ENCODE measurements around the gene TAF10. TPM values are rescaled to one million over a fixed set of nuclear protein-coding genes. Genes with fewer than 3 reads are reported as not detected.

Gene TAF10
- total RNA-seq (100 to 1,000 TPM; 116 to 135 (median 128) TPM), polyA plus RNA-seq (100 to 1,000 TPM; 210 to 247 TPM), total RNA-seq (27.6 reads per million, percentile 58 among the genes with 10 or more reads in this experiment)

GRCh38 chr11:6612213-6613041 lies at the start of gene TAF10:
TSS of gene TAF10 (minus strand) at chr11:6612216. CDS start at chr11:6612189, 27 bp downstream.
- ChIA-PET POLR2A (interaction anchor here (0.7 to 10.3 kb wide), 36 partner anchors 9 to 214 kb away, joined by 3 to 170 read pairs (median 6); partner anchors contain the start of genes ARFIP2, ILK, MRPL17 and RRP8), CTCF (interaction anchor here (0.6 to 3.9 kb wide), 13 partner anchors 8 to 125 kb away, joined by 3 to 19 read pairs (median 4); partner anchors contain the start of gene MRPL17)
- peak within 1 kb of the TSS; percentile 91 for H3K27ac ChIP-seq (ENCODE audit: low read depth, low read length)
- ATAC-seq (peak; percentile 94), DNase-seq (peak; percentile 89 to 97 (median 95))
- peaks cover 7 to 59% (median 17%) of the 10 kb centered on the region in 3 experiments for H3K36me3 ChIP-seq (ENCODE audit: control insufficient read depth in 2 of 3, insufficient read depth in 3 of 3, low read length in 3 of 3)
- H3K36me3 Mint-ChIP-seq: peaks cover 7 to 54% (median 17%) of the 10 kb centered on the region in 5 donors
- intact Hi-C loops (cut with micrococcal nuclease): loop anchor here (1.0 to 10.0 kb wide), 11 partner anchors 8 to 902 kb away; partner anchors contain the start of genes ARFIP2 (in 2 of the 2), FHIP1B (in 2 of the 2), MRPL17 (in 2 of the 2) and TIMM10B (in 2 of the 2)
- H3K27me3 ChIP-seq (ENCODE audit: control insufficient read depth in 2 of 2, insufficient read depth in 2 of 2, low read length in 2 of 2): no peaks in the 10 kb centered on the region
- peak within 1 kb of the TSS; percentile 83 for H3K4me3 ChIP-seq (ENCODE audit: low read length)
- peaks cover 25% of the 10 kb centered on the region in 2 donors for H3K4me1 ChIP-seq (ENCODE audit: control insufficient read depth in 2 of 2, insufficient read depth in 2 of 2, low read length in 2 of 2)
- peaks cover 9 to 46% (median 33%) of the 10 kb centered on the region in 7 donors for H3K4me1 Mint-ChIP-seq
- H3K27me3 Mint-ChIP-seq: no peaks in the 10 kb centered on the region
- H3K9me3 ChIP-seq (ENCODE audit: control insufficient read depth in 2 of 3, low read length in 3 of 3): no peaks in the 10 kb centered on the region
- peak within 1 kb of the TSS in 6 of 10 donors; percentile 84 to 94 (median 92) for H3K4me3 Mint-ChIP-seq
- H3K27ac Mint-ChIP-seq: peak within 1 kb of the TSS in 5 of 9 donors; percentile 90 to 98 (median 96)
- H3K9me3 Mint-ChIP-seq: no peaks in the 10 kb centered on the region

DNA sequence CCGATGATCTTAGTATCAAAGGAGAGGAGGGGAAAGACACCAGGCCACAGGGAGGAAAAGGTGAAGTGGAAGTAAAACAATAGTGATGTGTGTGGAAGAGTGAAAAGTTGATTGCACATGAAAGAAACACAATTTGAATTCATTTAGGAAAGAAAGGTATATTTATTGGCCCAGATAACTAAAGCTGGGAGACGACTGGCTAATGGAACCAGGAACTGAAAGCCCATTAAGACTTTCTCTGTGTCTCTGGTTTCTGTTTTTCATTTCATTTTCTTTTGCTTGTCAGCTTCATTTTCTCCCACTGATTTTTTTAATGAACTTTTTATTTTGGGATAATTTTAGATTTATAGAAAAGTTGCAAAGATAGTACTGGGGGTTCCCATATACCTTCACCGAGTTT lies 48.7 kb upstream of the TAF10 start:
- POLR2A ChIA-PET: interaction anchor here (1.1 to 1.5 kb wide), 2 partner anchors 14 to 49 kb away, joined by 3 to 5 read pairs; partner anchors contain the start of gene TAF10
- H3K9me3 ChIP-seq (ENCODE audit: control insufficient read depth in 2 of 3, low read length in 3 of 3): no peaks in the 10 kb centered on the region
- no peak overlapping the region for H3K4me3 ChIP-seq (ENCODE audit: low read length)
- Mint-ChIP-seq H3K27ac (no peak overlapping the region), H3K9me3 (no peaks in the 10 kb centered on the region), H3K4me1 (peaks cover 6 to 26% (median 19%) of the 10 kb centered on the region in 7 donors), H3K4me3 (no peak overlapping the region), H3K36me3 (peaks cover 0 to 3% (median 0%) of the 10 kb centered on the region in 5 donors), H3K27me3 (peaks cover 0 to 28% (median 0%) of the 10 kb centered on the region in 5 donors)
- DNase-seq: no peak
- no peaks in the 10 kb centered on the region for H3K36me3 ChIP-seq (ENCODE audit: control insufficient read depth in 2 of 3, insufficient read depth in 3 of 3, low read length in 3 of 3)
- intact Hi-C loops (cut with micrococcal nuclease): no loop called here
- CTCF ChIA-PET: no interaction called here
- H3K4me1 ChIP-seq (ENCODE audit: control insufficient read depth in 2 of 2, insufficient read depth in 2 of 2, low read length in 2 of 2): peaks cover 0 to 5% of the 10 kb centered on the region in 2 donors
- no peaks in the 10 kb centered on the region for H3K27me3 ChIP-seq (ENCODE audit: control insufficient read depth in 2 of 2, insufficient read depth in 2 of 2, low read length in 2 of 2)
- ATAC-seq: no peak
- no peak overlapping the region for H3K27ac ChIP-seq (ENCODE audit: low read depth, low read length)

DNA sequence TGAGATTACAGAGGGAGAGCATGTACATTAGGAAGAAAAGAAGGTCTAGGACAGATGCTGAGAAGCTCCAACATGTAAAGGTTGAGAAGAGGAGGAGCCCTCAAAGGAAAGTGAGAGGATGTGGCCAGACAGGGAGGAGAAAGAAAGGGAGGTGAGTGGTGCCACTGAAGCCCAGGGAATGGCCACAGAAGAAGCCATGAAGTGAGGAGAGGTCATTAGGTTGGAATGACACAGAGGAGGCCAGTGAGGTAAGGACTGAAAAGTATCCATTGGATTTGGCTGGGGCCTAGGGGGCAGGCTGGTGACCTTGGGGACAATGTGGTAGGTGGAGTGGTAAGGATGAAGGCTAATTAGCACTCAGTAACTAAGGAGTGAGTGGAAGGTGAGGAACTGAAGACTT lies 46.6 kb upstream of the TAF10 start:
- Histone ChIP-seq H3K4me3 (ENCODE audit: low read length) (no peak overlapping the region), H3K36me3 (ENCODE audit: control insufficient read depth in 2 of 3, insufficient read depth in 3 of 3, low read length in 3 of 3) (no peaks in the 10 kb centered on the region), H3K9me3 (ENCODE audit: control insufficient read depth in 2 of 3, low read length in 3 of 3) (no peaks in the 10 kb centered on the region), H3K4me1 (ENCODE audit: control insufficient read depth in 2 of 2, insufficient read depth in 2 of 2, low read length in 2 of 2) (peaks cover 0 to 19% of the 10 kb centered on the region in 2 donors), H3K27me3 (ENCODE audit: control insufficient read depth in 2 of 2, insufficient read depth in 2 of 2, low read length in 2 of 2) (no peaks in the 10 kb centered on the region), H3K27ac (ENCODE audit: low read depth, low read length) (no peak overlapping the region)
- Mint-ChIP-seq H3K36me3 (peaks cover 0 to 3% (median 0%) of the 10 kb centered on the region in 5 donors), H3K4me1 (peaks cover 6 to 18% (median 14%) of the 10 kb centered on the region in 7 donors), H3K27me3 (peaks cover 0 to 25% (median 0%) of the 10 kb centered on the region in 5 donors), H3K9me3 (no peaks in the 10 kb centered on the region), H3K4me3 (no peak overlapping the region), H3K27ac (no peak overlapping the region)
- ATAC-seq (no peak), DNase-seq (no peak)
- ChIA-PET CTCF (interaction anchor here (0.6 to 1.0 kb wide), 4 partner anchors 10 to 79 kb away, joined by 3 read pairs; no protein-coding TSS in a partner anchor), POLR2A (interaction anchor here (1.3 to 2.3 kb wide), 3 partner anchors 9 to 16 kb away, joined by 3 to 7 read pairs (median 6); no protein-coding TSS in a partner anchor)
- intact Hi-C loops (cut with micrococcal nuclease): no loop called here

- peaks cover 0 to 3% (median 0%) of the 10 kb centered on the region in 5 donors for H3K36me3 Mint-ChIP-seq
- POLR2A ChIA-PET: interaction anchor here (0.7 to 2.4 kb wide), 9 partner anchors 10 to 216 kb away, joined by 3 to 10 read pairs (median 4); partner anchors contain the start of genes TAF10 and TPP1
Observed at GRCh38 chr11:6657346-6657745, 45.3 kb upstream of the TAF10 start.

DNA sequence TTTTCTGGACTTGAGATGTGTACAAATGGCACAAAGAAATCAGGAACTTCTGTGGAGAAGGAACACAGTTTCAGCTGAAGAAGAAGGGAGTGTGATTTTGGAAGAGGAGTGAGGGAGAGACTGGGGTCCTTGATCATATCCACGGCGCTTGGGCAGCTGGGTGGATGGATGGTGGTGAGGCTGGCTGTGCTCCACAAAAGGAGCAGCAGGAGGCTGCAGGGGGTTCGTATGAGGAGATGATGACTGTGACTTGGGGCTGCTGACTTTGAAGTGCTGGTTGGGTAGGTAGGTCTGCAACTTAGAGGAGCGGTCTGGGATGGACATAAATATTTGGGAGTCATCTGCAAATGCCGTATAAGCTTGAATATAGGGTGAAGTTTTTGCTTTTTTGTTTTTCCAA lies 44.9 kb upstream of the TAF10 start:
- Histone ChIP-seq H3K36me3 (ENCODE audit: control insufficient read depth in 2 of 3, insufficient read depth in 3 of 3, low read length in 3 of 3) (no peaks in the 10 kb centered on the region), H3K4me1 (ENCODE audit: control insufficient read depth in 2 of 2, insufficient read depth in 2 of 2, low read length in 2 of 2) (peaks cover 0 to 26% of the 10 kb centered on the region in 2 donors), H3K9me3 (ENCODE audit: control insufficient read depth in 2 of 3, low read length in 3 of 3) (no peaks in the 10 kb centered on the region), H3K27me3 (ENCODE audit: control insufficient read depth in 2 of 2, insufficient read depth in 2 of 2, low read length in 2 of 2) (no peaks in the 10 kb centered on the region), H3K27ac (ENCODE audit: low read depth, low read length) (no peak overlapping the region), H3K4me3 (ENCODE audit: low read length) (no peak overlapping the region)
- Mint-ChIP-seq H3K27me3 (peaks cover 0 to 18% (median 0%) of the 10 kb centered on the region in 5 donors), H3K4me1 (peaks cover 5 to 11% (median 7%) of the 10 kb centered on the region in 7 donors), H3K4me3 (peak overlapping the region; percentile 65 to 89 (median 74)), H3K36me3 (peaks cover 0 to 3% (median 0%) of the 10 kb centered on the region in 5 donors), H3K9me3 (no peaks in the 10 kb centered on the region), H3K27ac (peak overlapping the region in 8 of 9 donors; percentile 45 to 81 (median 64))
- ChIA-PET POLR2A (interaction anchor here (0.7 to 2.4 kb wide), 10 partner anchors 8 to 216 kb away, joined by 3 to 10 read pairs (median 4); partner anchors contain the start of genes TAF10 and TPP1), CTCF (interaction anchor here (0.7 kb wide), 1 partner anchor 72 kb away, joined by 3 read pairs; no protein-coding TSS in a partner anchor)
- intact Hi-C loops (cut with micrococcal nuclease): loop anchor here in 1 of 2 donors (1.0 kb wide), 1 partner anchor 10 kb away; no protein-coding TSS in a partner anchor
- ATAC-seq (no peak), DNase-seq (no peak)

More at GRCh38 chr11:6657346-6657745, 45.3 kb upstream of the TAF10 start:
- no peaks in the 10 kb centered on the region for H3K36me3 ChIP-seq (ENCODE audit: control insufficient read depth in 2 of 3, insufficient read depth in 3 of 3, low read length in 3 of 3)
- H3K27ac Mint-ChIP-seq: peak overlapping the region in 8 of 9 donors; percentile 45 to 81 (median 64)
- DNase-seq (no peak), ATAC-seq (no peak)
- H3K4me1 ChIP-seq (ENCODE audit: control insufficient read depth in 2 of 2, insufficient read depth in 2 of 2, low read length in 2 of 2): peaks cover 0 to 26% of the 10 kb centered on the region in 2 donors
- CTCF ChIA-PET: interaction anchor here (0.7 to 1.1 kb wide), 2 partner anchors 53 to 72 kb away, joined by 3 to 4 read pairs; no protein-coding TSS in a partner anchor
- peak overlapping the region; percentile 6 to 89 (median 72) for H3K4me3 Mint-ChIP-seq
- no peaks in the 10 kb centered on the region for H3K9me3 ChIP-seq (ENCODE audit: control insufficient read depth in 2 of 3, low read length in 3 of 3)
- H3K27me3 ChIP-seq (ENCODE audit: control insufficient read depth in 2 of 2, insufficient read depth in 2 of 2, low read length in 2 of 2): no peaks in the 10 kb centered on the region
- H3K4me3 ChIP-seq (ENCODE audit: low read length): no peak overlapping the region
- H3K27me3 Mint-ChIP-seq: peaks cover 0 to 18% (median 0%) of the 10 kb centered on the region in 5 donors
- H3K4me1 Mint-ChIP-seq: peaks cover 5 to 11% (median 7%) of the 10 kb centered on the region in 7 donors
- H3K27ac ChIP-seq (ENCODE audit: low read depth, low read length): no peak overlapping the region
- H3K9me3 Mint-ChIP-seq: no peaks in the 10 kb centered on the region
- intact Hi-C loops (cut with micrococcal nuclease): loop anchor here in 1 of 2 donors (1.0 kb wide), 1 partner anchor 10 kb away; no protein-coding TSS in a partner anchor

- H3K36me3 ChIP-seq (ENCODE audit: control insufficient read depth in 2 of 3, insufficient read depth in 3 of 3, low read length in 3 of 3): no peaks in the 10 kb centered on the region
- POLR2A ChIA-PET: interaction anchor here (0.7 to 2.4 kb wide), 10 partner anchors 8 to 215 kb away, joined by 3 to 10 read pairs (median 4); partner anchors contain the start of genes TAF10 and TPP1
- H3K4me1 ChIP-seq (ENCODE audit: control insufficient read depth in 2 of 2, insufficient read depth in 2 of 2, low read length in 2 of 2): peaks cover 0 to 26% of the 10 kb centered on the region in 2 donors
- no peak overlapping the region for H3K4me3 ChIP-seq (ENCODE audit: low read length)
- Mint-ChIP-seq H3K36me3 (peaks cover 0 to 3% (median 0%) of the 10 kb centered on the region in 5 donors), H3K4me3 (peak overlapping the region; percentile 65 to 89 (median 74)), H3K27ac (peak overlapping the region in 7 of 9 donors; percentile 45 to 81 (median 66)), H3K9me3 (no peaks in the 10 kb centered on the region), H3K4me1 (peaks cover 5 to 11% (median 7%) of the 10 kb centered on the region in 7 donors), H3K27me3 (peaks cover 0 to 16% (median 0%) of the 10 kb centered on the region in 5 donors)
- H3K27me3 ChIP-seq (ENCODE audit: control insufficient read depth in 2 of 2, insufficient read depth in 2 of 2, low read length in 2 of 2): no peaks in the 10 kb centered on the region
- no peak for DNase-seq
- H3K27ac ChIP-seq (ENCODE audit: low read depth, low read length): no peak overlapping the region
- intact Hi-C loops (cut with micrococcal nuclease): no loop called here
- no peaks in the 10 kb centered on the region for H3K9me3 ChIP-seq (ENCODE audit: control insufficient read depth in 2 of 3, low read length in 3 of 3)
- CTCF ChIA-PET: no interaction called here
- ATAC-seq: no peak
Observed at GRCh38 chr11:6656584-6656915, 44.5 kb upstream of the TAF10 start.

Data from naive thymus-derived CD4-positive, alpha-beta T cell (primary cell).